ENCODE measurements around the gene TSR1.

DNA sequence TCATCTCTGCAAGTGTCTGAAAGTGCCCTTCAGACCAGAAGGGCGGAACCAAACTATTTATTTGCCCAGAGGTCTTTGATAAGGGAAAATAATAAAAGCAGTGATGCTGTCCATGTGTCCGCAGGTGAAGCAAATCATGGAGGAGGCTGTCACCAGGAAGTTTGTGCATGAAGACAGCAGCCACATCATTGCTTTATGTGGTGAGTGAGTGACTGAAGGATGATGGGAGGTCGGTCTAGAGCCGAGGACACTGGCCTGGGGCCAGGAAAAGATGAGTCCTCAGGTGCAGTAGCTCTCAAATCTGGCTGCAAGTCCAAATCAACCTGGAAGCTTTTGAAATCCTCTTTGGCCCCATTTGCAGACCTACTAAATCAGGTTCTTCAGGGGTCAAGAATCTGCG is 7.2 kb upstream of the TSR1 start:
- TF ChIP-seq CTCF (IDR thresholded peaks at IDR 0.05) (no peak), POLR2A (IDR thresholded peaks at IDR 0.05) (no peak)
